Cortex of kidney (tissue), 1 donor: Measurements from ENCODE around the gene OPRL1.

Experiments
- DNase-seq: peaks from one replicate; lab custom pipeline; 2025; lab: John Stamatoyannopoulos, UW

OPRL1 gene

GRCh38 chr20:64144144-64144912 lies 64.4 kb downstream of the OPRL1 start:
- no peak for DNase-seq

- DNase-seq = no peak
Observed at GRCh38 chr20:64145458-64146300, 65.8 kb downstream of the OPRL1 start.

- DNase-seq = no peak
Observed at GRCh38 chr20:64146301-64146935, 66.5 kb downstream of the OPRL1 start.

GRCh38 chr20:64146936-64147477 lies 67.1 kb downstream of the OPRL1 start:
- no peak for DNase-seq

- no peak for DNase-seq
Observed at GRCh38 chr20:64148581-64148980, 68.7 kb downstream of the OPRL1 start.

- no peak for DNase-seq
Observed at GRCh38 chr20:64149141-64149540, 69.3 kb downstream of the OPRL1 start.

- DNase-seq = no peak
Observed at GRCh38 chr20:64149809-64150560, 70.1 kb downstream of the OPRL1 start.
